Skeletal muscle tissue (tissue), 4 donors: ENCODE measurements around the gene FLT1. TPM values are rescaled to one million over a fixed set of nuclear protein-coding genes. Genes with fewer than 3 reads are reported as not detected.

Experiments used
- H3K27ac ChIP-seq: one replicate; pipeline ENCODE4 v1.7.0; 2013; ENCODE audit warnings: mild to moderate bottlenecking, low read depth, low read length, inconsistent platforms
- H3K27me3 ChIP-seq, 3 donors: one replicate each; pipeline ENCODE4 v1.7.0; 2013; ENCODE audit warnings: low read length in 3 of 3; ENCODE audit not compliant: control insufficient read depth in 3 of 3, insufficient read depth in 3 of 3
- H3K36me3 ChIP-seq, 3 donors: one replicate each; pipeline ENCODE4 v1.7.0; 2013; ENCODE audit warnings: low read length in 3 of 3; ENCODE audit not compliant: control insufficient read depth in 3 of 3, insufficient read depth in 3 of 3
- H3K4me1 ChIP-seq, 3 donors: one replicate each; pipeline ENCODE4 v1.7.0; 2013; ENCODE audit warnings: low read length in 3 of 3, mild to moderate bottlenecking in 3 of 3; ENCODE audit not compliant: control insufficient read depth in 3 of 3, insufficient read depth in 3 of 3
- H3K4me3 ChIP-seq, 3 donors: one replicate each; pipeline ENCODE4 v1.7.0; 2013; ENCODE audit warnings: low read length in 3 of 3
- H3K9ac ChIP-seq, 3 donors: one replicate each; pipeline ENCODE4 v1.7.0; 2013; ENCODE audit warnings: low read length in 3 of 3, mild to moderate bottlenecking in 3 of 3, moderate library complexity in 2 of 3, low read depth in 1 of 3
- H3K9me3 ChIP-seq, 3 donors: one replicate each; pipeline ENCODE4 v1.7.0; 2013; ENCODE audit warnings: low read length in 3 of 3; ENCODE audit not compliant: control insufficient read depth in 3 of 3
- total RNA-seq: library from RNA; depleted of rRNA; stranded (reverse); fragments of >200 nt; gene quantifications from one replicate; pipeline ENCODE4 v1.2.3, GENCODE V29; 2014
- donor health status: Osteomylitis.

FLT1 gene
- total RNA-seq, 1 donor from 2014 or later, result 13.0 TPM

DNA sequence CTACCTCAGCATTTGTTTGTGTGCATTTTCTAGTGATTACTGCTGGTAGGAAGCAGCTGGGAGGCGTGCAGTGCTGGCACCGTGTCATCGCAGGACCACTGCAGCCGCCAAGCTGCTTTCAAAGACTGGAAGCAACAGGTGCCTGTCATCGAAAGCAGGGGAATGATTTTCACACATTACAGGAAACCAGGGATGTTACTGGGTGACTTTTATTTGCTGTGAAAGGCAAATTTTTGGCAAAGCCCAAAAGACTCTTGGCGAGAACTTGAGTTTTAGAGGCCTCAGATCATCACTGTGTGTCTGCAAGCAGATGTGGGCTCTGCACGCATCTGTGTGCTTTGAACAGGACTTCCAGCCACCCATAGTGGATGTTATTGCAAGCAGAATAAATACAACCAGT lies 176.4 kb downstream of the FLT1 start:
- H3K27ac ChIP-seq, result no peak overlapping the region

DNA sequence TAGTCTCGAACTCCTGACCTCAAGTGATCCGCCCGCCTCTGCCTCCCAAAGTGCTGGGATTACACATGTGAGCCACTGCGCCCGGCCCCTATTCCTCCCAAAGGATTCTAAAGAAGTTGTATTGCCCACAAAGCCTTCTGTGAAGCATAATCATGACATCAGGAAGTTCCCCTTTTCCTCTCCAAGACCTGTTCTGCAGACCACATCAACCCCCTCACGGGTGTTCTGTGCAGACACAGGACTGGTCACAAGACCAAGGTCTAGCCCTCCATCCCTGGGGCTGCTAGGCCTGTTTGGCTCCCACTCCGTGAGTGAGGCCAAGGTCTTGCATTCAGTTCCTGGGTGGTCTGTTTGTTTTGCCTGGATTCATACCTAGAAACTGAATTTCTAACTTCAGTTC lies 178.1 kb downstream of the FLT1 start:
- peaks cover 0 to 2% (median 0%) of the 10 kb centered on the region in 3 donors for H3K36me3 ChIP-seq
- no peaks in the 10 kb centered on the region for H3K4me1 ChIP-seq
- no peaks in the 10 kb centered on the region for H3K27me3 ChIP-seq
- no peaks in the 10 kb centered on the region for H3K9me3 ChIP-seq
- no peak overlapping the region for H3K4me3 ChIP-seq
- H3K27ac ChIP-seq, result no peak overlapping the region
- H3K9ac ChIP-seq, result no peak overlapping the region

More for the DNA sequence above, 176.4 kb downstream of the FLT1 start:
- H3K27me3 ChIP-seq, result no peaks in the 10 kb centered on the region
- no peaks in the 10 kb centered on the region for H3K9me3 ChIP-seq
- H3K4me3 ChIP-seq, result no peak overlapping the region
- no peak overlapping the region for H3K9ac ChIP-seq
- no peaks in the 10 kb centered on the region for H3K4me1 ChIP-seq
- no peaks in the 10 kb centered on the region for H3K36me3 ChIP-seq

DNA sequence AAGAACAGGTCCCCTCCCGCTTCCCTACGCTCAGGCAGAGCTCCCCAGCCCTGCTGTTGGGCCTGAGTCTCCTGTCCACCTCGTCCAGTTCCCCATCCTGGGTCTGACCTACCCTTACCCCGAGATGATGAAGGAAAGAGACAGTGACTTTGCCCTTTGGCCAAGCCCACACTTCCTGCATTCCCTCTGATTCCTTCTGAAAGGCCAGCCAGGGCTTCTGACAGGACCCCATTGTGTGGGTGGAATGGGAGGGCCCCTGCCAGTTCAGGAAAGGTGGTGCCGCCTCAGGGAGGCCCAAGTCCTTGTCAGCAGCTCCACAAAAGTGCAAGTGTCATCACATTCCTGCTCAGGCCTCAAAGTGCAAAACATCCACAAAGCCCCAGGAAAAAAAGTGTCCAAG lies 178.8 kb downstream of the FLT1 start:
- Histone ChIP-seq H3K4me3 (no peak overlapping the region), H3K9me3 (no peaks in the 10 kb centered on the region), H3K36me3 (peaks cover 0 to 2% (median 0%) of the 10 kb centered on the region in 3 donors), H3K27me3 (no peaks in the 10 kb centered on the region), H3K9ac (no peak overlapping the region), H3K4me1 (no peaks in the 10 kb centered on the region), H3K27ac (no peak overlapping the region)

DNA sequence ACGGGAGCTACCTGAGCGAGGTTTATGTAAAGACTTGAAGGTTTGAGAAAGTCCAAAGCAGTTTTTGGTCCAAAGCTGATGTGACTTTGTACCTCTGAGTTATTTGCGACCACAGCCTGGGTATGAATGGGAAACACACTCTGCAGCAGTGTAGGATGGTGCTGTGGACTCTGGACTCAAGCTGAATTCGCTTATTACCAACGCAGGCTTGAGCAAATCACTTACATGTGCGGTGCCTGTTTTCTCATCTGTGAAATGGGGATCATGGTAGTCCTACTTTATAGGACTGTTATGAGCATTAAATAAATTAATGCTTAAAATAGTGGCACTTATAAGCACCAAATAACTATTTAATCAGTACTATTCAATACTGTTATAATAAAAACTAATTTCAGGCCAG lies 180.0 kb downstream of the FLT1 start:
- H3K27ac ChIP-seq, result no peak overlapping the region
- H3K9me3 ChIP-seq, result no peaks in the 10 kb centered on the region
- no peak overlapping the region for H3K4me3 ChIP-seq
- H3K9ac ChIP-seq, result no peak overlapping the region
- H3K27me3 ChIP-seq, result no peaks in the 10 kb centered on the region
- H3K4me1 ChIP-seq, result no peaks in the 10 kb centered on the region
- peaks cover 0 to 4% (median 0%) of the 10 kb centered on the region in 3 donors for H3K36me3 ChIP-seq

DNA sequence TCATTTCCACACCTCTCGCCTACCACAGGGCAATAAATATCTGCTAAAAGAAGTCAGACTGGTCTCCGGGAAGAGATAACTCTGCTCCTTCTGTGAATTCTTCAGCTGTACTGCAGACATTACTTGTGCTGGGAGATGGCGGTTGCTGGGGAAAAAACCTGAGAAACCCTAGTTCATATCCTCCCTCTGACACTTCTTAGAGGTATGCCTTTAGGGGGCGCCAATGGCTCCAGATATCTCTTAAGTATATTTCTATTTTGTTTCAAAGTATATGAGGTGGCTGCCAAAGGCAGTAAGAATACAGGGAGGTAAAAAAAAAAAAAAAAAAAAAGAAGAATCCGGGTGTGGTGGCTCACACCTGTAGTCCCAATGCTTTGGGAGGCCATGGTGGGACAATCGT lies 181.3 kb downstream of the FLT1 start:
- H3K4me1 ChIP-seq, result no peaks in the 10 kb centered on the region
- H3K4me3 ChIP-seq, result no peak overlapping the region
- H3K9me3 ChIP-seq, result no peaks in the 10 kb centered on the region
- H3K9ac ChIP-seq, result no peak overlapping the region
- H3K27ac ChIP-seq, result no peak overlapping the region
- H3K36me3 ChIP-seq, result peaks cover 0 to 4% (median 0%) of the 10 kb centered on the region in 3 donors
- peaks cover 0 to under 1% (median 0%) of the 10 kb centered on the region in 3 donors for H3K27me3 ChIP-seq

DNA sequence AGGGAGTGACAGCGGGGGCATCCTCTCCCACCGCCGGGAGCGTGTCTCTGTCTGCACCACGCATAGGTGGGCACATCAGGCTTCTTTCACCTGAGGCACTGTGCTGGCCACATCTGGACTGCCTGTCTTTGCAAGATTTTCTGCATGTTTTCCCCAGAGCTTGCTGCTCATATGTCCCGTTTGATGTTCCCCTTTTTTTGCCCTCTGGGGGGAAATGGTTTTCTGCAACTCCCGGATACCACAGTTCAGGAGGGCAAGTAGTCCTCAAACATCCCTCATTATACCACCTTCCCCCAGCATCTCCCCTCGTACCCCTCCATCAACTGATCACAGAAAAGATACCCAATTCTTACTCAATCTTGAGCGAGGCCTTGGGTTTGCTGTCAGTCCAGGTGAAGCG lies 188.6 kb downstream of the FLT1 start:
- peaks cover 0 to 2% (median 0%) of the 10 kb centered on the region in 3 donors for H3K27me3 ChIP-seq
- no peak overlapping the region for H3K27ac ChIP-seq
- H3K9me3 ChIP-seq, result no peaks in the 10 kb centered on the region
- H3K4me1 ChIP-seq, result no peaks in the 10 kb centered on the region
- peaks cover 0 to 3% (median 2%) of the 10 kb centered on the region in 3 donors for H3K36me3 ChIP-seq
- no peak overlapping the region for H3K4me3 ChIP-seq
- no peak overlapping the region for H3K9ac ChIP-seq

DNA sequence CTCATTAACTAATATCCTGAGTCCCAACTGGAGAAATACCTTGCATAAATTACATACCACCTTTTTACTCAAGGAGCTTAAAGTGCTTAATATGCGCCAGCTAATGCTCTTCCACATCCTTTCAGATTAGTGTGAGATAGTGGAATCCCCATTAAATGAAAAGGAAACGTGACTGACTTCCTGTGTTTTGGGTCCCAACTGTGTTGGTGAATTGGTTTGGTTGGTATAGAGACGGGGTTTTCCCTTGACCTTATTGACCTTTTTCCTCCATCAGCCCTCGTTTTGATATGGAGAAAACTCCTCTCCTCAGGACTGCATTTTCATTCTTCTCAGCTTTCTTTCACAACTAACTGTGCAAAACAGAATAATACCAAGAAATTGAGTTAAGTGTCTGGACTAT lies 193.1 kb downstream of the FLT1 start:
- Histone ChIP-seq H3K27me3 (no peaks in the 10 kb centered on the region), H3K4me1 (no peaks in the 10 kb centered on the region), H3K4me3 (no peak overlapping the region), H3K36me3 (no peaks in the 10 kb centered on the region), H3K9ac (no peak overlapping the region), H3K9me3 (no peaks in the 10 kb centered on the region), H3K27ac (no peak overlapping the region)

DNA sequence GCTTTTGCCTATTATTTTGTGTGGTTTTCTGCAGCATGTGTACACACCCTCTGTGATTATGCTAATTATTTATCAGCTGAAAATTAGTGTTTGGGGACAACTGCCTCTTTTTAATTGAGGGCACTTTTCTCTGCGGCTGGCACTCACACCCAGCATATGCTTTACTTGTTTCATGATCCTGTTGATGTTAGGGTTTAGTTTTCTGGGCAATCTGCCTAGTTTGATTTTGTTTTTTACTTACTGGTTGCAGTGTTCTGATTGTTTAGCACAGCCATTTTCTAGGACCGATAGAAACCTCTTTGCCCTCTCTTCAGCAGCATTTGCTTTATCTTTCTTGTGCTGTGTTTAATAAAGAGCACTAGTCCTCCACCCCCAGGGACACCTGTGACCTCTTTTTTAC lies 195.0 kb downstream of the FLT1 start:
- no peak overlapping the region for H3K27ac ChIP-seq
- H3K4me3 ChIP-seq, result no peak overlapping the region
- no peaks in the 10 kb centered on the region for H3K4me1 ChIP-seq
- peaks cover 0 to 6% (median 0%) of the 10 kb centered on the region in 3 donors for H3K36me3 ChIP-seq
- H3K9me3 ChIP-seq, result no peaks in the 10 kb centered on the region
- H3K9ac ChIP-seq, result no peak overlapping the region
- no peaks in the 10 kb centered on the region for H3K27me3 ChIP-seq

DNA sequence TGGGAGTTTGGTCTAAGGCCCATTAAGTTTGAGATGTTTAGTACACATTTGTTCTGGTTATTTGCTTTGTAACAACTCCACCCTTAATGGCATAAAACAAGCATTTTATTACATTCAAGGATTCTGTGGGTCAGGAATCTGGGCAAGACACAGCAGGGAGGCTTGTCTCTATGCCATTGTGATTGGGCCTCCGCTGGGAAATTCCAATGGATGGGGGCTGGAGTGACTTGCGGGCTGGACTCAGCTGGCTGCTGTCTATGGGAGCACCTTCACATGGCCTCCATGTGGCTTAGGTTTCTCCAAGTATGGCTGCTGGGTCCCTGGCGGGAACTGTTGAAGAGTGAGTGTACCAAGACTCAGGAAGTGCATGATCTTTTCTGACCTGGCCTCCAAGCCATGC lies 197.6 kb downstream of the FLT1 start:
- no peak overlapping the region for H3K4me3 ChIP-seq
- H3K9ac ChIP-seq, result no peak overlapping the region
- H3K27me3 ChIP-seq, result no peaks in the 10 kb centered on the region
- peaks cover 2 to 19% (median 4%) of the 10 kb centered on the region in 3 donors for H3K36me3 ChIP-seq
- H3K4me1 ChIP-seq, result no peaks in the 10 kb centered on the region
- no peak overlapping the region for H3K27ac ChIP-seq
- no peaks in the 10 kb centered on the region for H3K9me3 ChIP-seq

DNA sequence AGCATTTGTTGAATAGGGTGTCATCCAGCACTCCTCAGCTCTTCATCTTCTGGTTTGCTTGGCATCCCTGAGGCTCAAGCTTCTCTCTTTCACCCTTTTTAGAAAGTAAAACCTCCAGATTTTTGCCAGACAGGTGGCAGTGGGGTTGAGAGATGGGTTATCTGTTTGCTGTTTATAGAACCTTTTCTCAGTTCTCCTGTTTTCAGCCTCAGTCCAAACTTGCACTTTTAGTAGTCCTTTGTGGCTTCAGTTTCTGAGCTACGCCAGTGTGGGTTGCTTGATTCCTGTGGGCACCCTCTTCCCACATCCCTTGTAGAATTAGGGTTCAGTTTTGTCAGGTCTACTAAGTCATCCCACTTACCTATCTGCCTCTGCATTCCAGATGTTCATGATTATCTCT lies 208.7 kb downstream of the FLT1 start:
- H3K36me3 ChIP-seq, result peaks cover 5 to 23% (median 23%) of the 10 kb centered on the region in 3 donors
- no peaks in the 10 kb centered on the region for H3K9me3 ChIP-seq

DNA sequence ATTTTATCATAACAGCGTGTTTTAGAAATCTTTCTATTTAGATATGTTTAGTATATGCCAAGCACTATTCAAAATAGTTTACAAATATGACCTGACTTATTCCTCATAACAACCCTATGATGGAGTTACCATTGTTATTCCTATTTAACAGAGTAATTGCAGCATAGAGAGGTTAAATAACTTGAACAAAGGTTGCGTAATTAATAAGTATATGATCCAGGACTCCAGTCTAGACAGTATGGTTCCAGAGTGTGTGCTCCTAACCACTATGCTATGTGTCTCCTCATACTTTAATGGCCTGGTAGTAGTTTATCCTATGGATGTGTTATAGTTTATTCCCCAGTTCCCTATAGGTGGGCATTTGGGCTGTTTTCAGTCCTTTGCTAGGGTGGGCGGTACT lies 211.3 kb downstream of the FLT1 start:
- H3K36me3 ChIP-seq, result peaks cover 5 to 37% (median 28%) of the 10 kb centered on the region in 3 donors
- H3K27me3 ChIP-seq, result no peaks in the 10 kb centered on the region

More for the DNA sequence above, 208.7 kb downstream of the FLT1 start:
- Histone ChIP-seq H3K4me3 (no peak overlapping the region), H3K27ac (no peak overlapping the region), H3K4me1 (no peaks in the 10 kb centered on the region), H3K27me3 (no peaks in the 10 kb centered on the region), H3K9ac (no peak overlapping the region)

More for the DNA sequence above, 211.3 kb downstream of the FLT1 start:
- Histone ChIP-seq H3K4me3 (no peak overlapping the region), H3K9ac (no peak overlapping the region), H3K9me3 (no peaks in the 10 kb centered on the region), H3K4me1 (no peaks in the 10 kb centered on the region), H3K27ac (no peak overlapping the region)
